ENCODE measurements around the gene ABCA4.

ABCA4 gene

GRCh38 chr1:94107141-94107540 is 13.8 kb downstream of the ABCA4 start:
- ATAC-seq = no peak
- TF ChIP-seq RARB (CRISPR knock-in tag; IDR thresholded peaks at IDR 0.05) (no peak), SNAI2 (CRISPR knock-in tag; IDR thresholded peaks at IDR 0.05) (no peak), ZC3H10 (CRISPR knock-in tag; IDR thresholded peaks at IDR 0.05) (no peak), GLIS3 (CRISPR knock-in tag; IDR thresholded peaks at IDR 0.05) (no peak), ESRRG (CRISPR knock-in tag; IDR thresholded peaks at IDR 0.05) (no peak), OSR1 (CRISPR knock-in tag; IDR thresholded peaks at IDR 0.05) (no peak), ISL1 (CRISPR knock-in tag; IDR thresholded peaks at IDR 0.05) (no peak), BACH2 (CRISPR knock-in tag; IDR thresholded peaks at IDR 0.05; ENCODE audit: borderline replicate concordance) (no peak), TCF4 (CRISPR knock-in tag; IDR thresholded peaks at IDR 0.05; ENCODE audit: borderline replicate concordance) (no peak), PPARA (CRISPR knock-in tag; IDR thresholded peaks at IDR 0.05; ENCODE audit: borderline replicate concordance) (no peak), TOX (CRISPR knock-in tag; IDR thresholded peaks at IDR 0.05; ENCODE audit: borderline replicate concordance) (no peak), ZNF70 (CRISPR knock-in tag; IDR thresholded peaks at IDR 0.05) (no peak), ZNF565 (CRISPR knock-in tag; conservative IDR thresholded peaks at IDR 0.05; ENCODE audit: low read depth) (no peak), ZFP30 (CRISPR knock-in tag; IDR thresholded peaks at IDR 0.05) (no peak), POU6F1 (CRISPR knock-in tag; IDR thresholded peaks at IDR 0.05; ENCODE audit: borderline replicate concordance, low read depth) (no peak), CREB5 (CRISPR knock-in tag; IDR thresholded peaks at IDR 0.05; ENCODE audit: low read depth) (no peak), CSDC2 (CRISPR knock-in tag; IDR thresholded peaks at IDR 0.05) (no peak)
- TF ChIP-seq, protein P1, sequence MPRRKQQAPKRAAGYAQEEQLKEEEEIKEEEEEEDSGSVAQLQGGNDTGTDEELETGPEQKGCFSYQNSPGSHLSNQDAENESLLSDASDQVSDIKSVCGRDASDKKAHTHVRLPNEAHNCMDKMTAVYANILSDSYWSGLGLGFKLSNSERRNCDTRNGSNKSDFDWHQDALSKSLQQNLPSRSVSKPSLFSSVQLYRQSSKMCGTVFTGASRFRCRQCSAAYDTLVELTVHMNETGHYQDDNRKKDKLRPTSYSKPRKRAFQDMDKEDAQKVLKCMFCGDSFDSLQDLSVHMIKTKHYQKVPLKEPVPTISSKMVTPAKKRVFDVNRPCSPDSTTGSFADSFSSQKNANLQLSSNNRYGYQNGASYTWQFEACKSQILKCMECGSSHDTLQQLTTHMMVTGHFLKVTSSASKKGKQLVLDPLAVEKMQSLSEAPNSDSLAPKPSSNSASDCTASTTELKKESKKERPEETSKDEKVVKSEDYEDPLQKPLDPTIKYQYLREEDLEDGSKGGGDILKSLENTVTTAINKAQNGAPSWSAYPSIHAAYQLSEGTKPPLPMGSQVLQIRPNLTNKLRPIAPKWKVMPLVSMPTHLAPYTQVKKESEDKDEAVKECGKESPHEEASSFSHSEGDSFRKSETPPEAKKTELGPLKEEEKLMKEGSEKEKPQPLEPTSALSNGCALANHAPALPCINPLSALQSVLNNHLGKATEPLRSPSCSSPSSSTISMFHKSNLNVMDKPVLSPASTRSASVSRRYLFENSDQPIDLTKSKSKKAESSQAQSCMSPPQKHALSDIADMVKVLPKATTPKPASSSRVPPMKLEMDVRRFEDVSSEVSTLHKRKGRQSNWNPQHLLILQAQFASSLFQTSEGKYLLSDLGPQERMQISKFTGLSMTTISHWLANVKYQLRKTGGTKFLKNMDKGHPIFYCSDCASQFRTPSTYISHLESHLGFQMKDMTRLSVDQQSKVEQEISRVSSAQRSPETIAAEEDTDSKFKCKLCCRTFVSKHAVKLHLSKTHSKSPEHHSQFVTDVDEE (CRISPR knock-in tag; IDR thresholded peaks at IDR 0.05) = no peak

DNA sequence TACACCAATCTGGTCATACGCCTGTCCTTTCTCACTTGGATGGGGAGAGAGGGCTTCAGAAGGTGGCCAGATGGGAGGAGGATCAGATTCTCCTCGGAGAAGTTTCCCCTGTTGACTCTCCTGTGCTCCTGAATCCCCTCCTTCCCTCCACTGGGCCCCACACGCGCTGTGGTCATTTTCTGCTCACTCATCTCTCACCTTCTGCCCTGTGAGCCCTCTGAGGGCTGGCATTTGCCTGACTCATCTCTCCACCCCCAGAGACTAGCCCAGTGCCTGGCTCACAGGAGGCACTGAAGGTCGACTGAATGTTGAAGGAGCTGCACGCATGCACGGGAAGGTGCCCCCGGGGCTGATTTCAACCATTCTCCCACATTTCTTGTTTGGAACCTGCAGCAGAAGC is 14.2 kb downstream of the ABCA4 start:
- ATAC-seq = no peak

More for the DNA sequence above, 14.2 kb downstream of the ABCA4 start:
- TF ChIP-seq ARNTL (CRISPR knock-in tag; IDR thresholded peaks at IDR 0.05; ENCODE audit: borderline replicate concordance, low read depth) (no peak), ZFP3 (CRISPR knock-in tag; IDR thresholded peaks at IDR 0.05) (no peak), OSR1 (CRISPR knock-in tag; IDR thresholded peaks at IDR 0.05) (no peak), GLIS3 (CRISPR knock-in tag; IDR thresholded peaks at IDR 0.05) (no peak), CSDC2 (CRISPR knock-in tag; IDR thresholded peaks at IDR 0.05) (no peak), PPARA (CRISPR knock-in tag; IDR thresholded peaks at IDR 0.05; ENCODE audit: borderline replicate concordance) (no peak), BACH2 (CRISPR knock-in tag; IDR thresholded peaks at IDR 0.05; ENCODE audit: borderline replicate concordance) (no peak), ZNF8 (CRISPR knock-in tag; IDR thresholded peaks at IDR 0.05) (no peak), POU6F1 (CRISPR knock-in tag; IDR thresholded peaks at IDR 0.05; ENCODE audit: borderline replicate concordance, low read depth) (no peak)
- TF ChIP-seq, protein P2, sequence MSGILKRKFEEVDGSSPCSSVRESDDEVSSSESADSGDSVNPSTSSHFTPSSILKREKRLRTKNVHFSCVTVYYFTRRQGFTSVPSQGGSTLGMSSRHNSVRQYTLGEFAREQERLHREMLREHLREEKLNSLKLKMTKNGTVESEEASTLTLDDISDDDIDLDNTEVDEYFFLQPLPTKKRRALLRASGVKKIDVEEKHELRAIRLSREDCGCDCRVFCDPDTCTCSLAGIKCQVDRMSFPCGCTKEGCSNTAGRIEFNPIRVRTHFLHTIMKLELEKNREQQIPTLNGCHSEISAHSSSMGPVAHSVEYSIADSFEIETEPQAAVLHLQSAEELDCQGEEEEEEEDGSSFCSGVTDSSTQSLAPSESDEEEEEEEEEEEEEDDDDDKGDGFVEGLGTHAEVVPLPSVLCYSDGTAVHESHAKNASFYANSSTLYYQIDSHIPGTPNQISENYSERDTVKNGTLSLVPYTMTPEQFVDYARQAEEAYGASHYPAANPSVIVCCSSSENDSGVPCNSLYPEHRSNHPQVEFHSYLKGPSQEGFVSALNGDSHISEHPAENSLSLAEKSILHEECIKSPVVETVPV (CRISPR knock-in tag; IDR thresholded peaks at IDR 0.05) = no peak

Measured in SK-N-SH treated with all-trans-retinoic acid at 6 μM for 48 hours (cell line).